ENCODE results near the gene GPC5.

GPC5 gene

GRCh38 chr13:91539286-91540157, 141.1 kb downstream of the GPC5 start:
- TF ChIP-seq CTCF (IDR thresholded peaks at IDR 0.05): no peak
- Histone ChIP-seq H3K4me3 (no peak overlapping the region), H3K27ac (no peak overlapping the region), H3K9me3 (no peaks in the 10 kb centered on the region), H3K36me3 (no peaks in the 10 kb centered on the region), H3K27me3 (no peaks in the 10 kb centered on the region), H3K4me1 (no peaks in the 10 kb centered on the region)
- DNase-seq: no peak
- intact Hi-C loops (cut with DNase I; ENCODE audit: low total_unique reads): no loop called here

- Histone ChIP-seq H3K9me3 (no peaks in the 10 kb centered on the region), H3K36me3 (no peaks in the 10 kb centered on the region), H3K4me3 (no peak overlapping the region), H3K27me3 (no peaks in the 10 kb centered on the region), H3K27ac (no peak overlapping the region), H3K4me1 (no peaks in the 10 kb centered on the region)
- TF ChIP-seq CTCF (IDR thresholded peaks at IDR 0.05): no peak
- intact Hi-C loops (cut with DNase I; ENCODE audit: low total_unique reads): no loop called here
- no peak for DNase-seq
Measured at GRCh38 chr13:91540158-91540736, 141.8 kb downstream of the GPC5 start.

DNA sequence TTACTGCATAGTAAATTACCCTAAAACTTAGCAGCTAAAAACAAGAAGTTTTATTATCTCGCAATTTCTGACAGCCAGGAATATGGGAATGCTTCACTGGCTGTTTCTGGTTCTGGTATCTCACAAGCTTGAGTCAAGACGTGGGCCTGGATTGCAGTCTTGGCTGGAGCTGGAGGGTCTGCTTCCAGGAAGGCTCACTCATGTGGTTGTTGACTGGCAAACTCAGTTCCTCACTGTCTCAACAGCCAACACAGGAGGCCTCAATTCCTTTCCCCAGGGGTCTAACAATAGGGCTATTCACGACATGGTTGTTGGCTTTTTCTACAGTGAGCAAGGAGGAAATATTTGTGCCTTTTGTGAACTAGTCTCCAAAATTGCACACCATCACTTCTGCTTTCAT, 146.3 kb downstream of the GPC5 start:
- Histone ChIP-seq H3K4me3 (no peak overlapping the region), H3K9me3 (peaks cover 0 to 1% (median 0%) of the 10 kb centered on the region in 3 donors), H3K27me3 (no peaks in the 10 kb centered on the region), H3K36me3 (no peaks in the 10 kb centered on the region), H3K27ac (no peak overlapping the region), H3K4me1 (no peaks in the 10 kb centered on the region)
- no peak for TF ChIP-seq CTCF (IDR thresholded peaks at IDR 0.05)
- DNase-seq: no peak
- intact Hi-C loops (cut with DNase I; ENCODE audit: low total_unique reads): no loop called here

DNA sequence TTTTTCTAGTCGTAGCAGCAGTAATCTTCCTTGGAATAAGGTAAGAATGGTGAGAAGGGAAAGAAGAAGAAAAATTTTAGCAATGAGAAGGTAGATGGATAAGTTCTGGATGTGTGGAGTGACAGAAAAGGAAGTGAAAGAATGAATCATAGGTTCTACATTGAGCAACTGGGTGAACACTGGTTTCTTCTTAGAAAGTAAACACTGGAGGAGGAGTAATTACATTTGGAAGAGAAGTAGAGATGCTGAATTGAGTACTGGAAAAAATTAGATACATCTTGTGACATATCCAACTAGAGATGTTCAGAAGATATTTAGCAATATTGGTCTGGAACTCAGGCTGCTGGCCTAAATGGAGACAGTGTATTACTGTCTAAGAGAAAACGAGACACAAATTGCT, 148.5 kb downstream of the GPC5 start:
- Histone ChIP-seq H3K27me3 (no peaks in the 10 kb centered on the region), H3K27ac (no peak overlapping the region), H3K4me1 (no peaks in the 10 kb centered on the region), H3K9me3 (peaks cover 0 to 3% (median 0%) of the 10 kb centered on the region in 3 donors), H3K36me3 (no peaks in the 10 kb centered on the region), H3K4me3 (no peak overlapping the region)
- DNase-seq: no peak
- intact Hi-C loops (cut with DNase I; ENCODE audit: low total_unique reads): no loop called here
- TF ChIP-seq CTCF (IDR thresholded peaks at IDR 0.05): no peak

GRCh38 chr13:91553584-91553983, 155.2 kb downstream of the GPC5 start:
- intact Hi-C loops (cut with DNase I; ENCODE audit: low total_unique reads): no loop called here
- peaks cover 0 to 7% (median 0%) of the 10 kb centered on the region in 4 donors for H3K4me1 ChIP-seq
- no peaks in the 10 kb centered on the region for H3K27me3 ChIP-seq
- H3K9me3 ChIP-seq: peaks cover 0 to 3% (median 0%) of the 10 kb centered on the region in 3 donors
- H3K27ac ChIP-seq: no peak overlapping the region
- TF ChIP-seq CTCF (IDR thresholded peaks at IDR 0.05): no peak
- DNase-seq: no peak
- H3K36me3 ChIP-seq: no peaks in the 10 kb centered on the region
- H3K4me3 ChIP-seq: no peak overlapping the region

Measured in tibial artery (tissue), 4 donors.